ENCODE data around the gene ULK3.
A peak's percentile ranks its signal among the peaks of the same experiment; 100 is the strongest.

ULK3 gene

GRCh38 chr15:74868059-74868458, 25.1 kb upstream of the ULK3 start:
- DNase-seq (ENCODE audit: low read depth): no peak

- DNase-seq (ENCODE audit: low read depth): no peak
These were observed 24.6 kb upstream of the ULK3 start for GRCh38 chr15:74867466-74868038.

- peak; percentile 72 for DNase-seq (ENCODE audit: low read depth)
These were observed 23.1 kb upstream of the ULK3 start for GRCh38 chr15:74866090-74866489.

GRCh38 chr15:74865316-74865715, 22.4 kb upstream of the ULK3 start:
- no peak for DNase-seq (ENCODE audit: low read depth)

GRCh38 chr15:74864296-74864695, 21.3 kb upstream of the ULK3 start:
- DNase-seq (ENCODE audit: low read depth): no peak

GRCh38 chr15:74863239-74864056, 20.5 kb upstream of the ULK3 start:
- peak; percentile 36 for DNase-seq (ENCODE audit: low read depth)

GRCh38 chr15:74858369-74858740, 15.4 kb upstream of the ULK3 start:
- DNase-seq (ENCODE audit: low read depth): no peak

GRCh38 chr15:74857671-74858368, 14.9 kb upstream of the ULK3 start:
- DNase-seq (ENCODE audit: low read depth): no peak

- DNase-seq (ENCODE audit: low read depth): no peak
These were observed 14.2 kb upstream of the ULK3 start for GRCh38 chr15:74857082-74857655.

GRCh38 chr15:74856537-74856936, 13.6 kb upstream of the ULK3 start:
- DNase-seq (ENCODE audit: low read depth): no peak

- DNase-seq (ENCODE audit: low read depth): no peak
These were observed 12.9 kb upstream of the ULK3 start for GRCh38 chr15:74855857-74856256.

GRCh38 chr15:74854453-74855022, 11.6 kb upstream of the ULK3 start:
- DNase-seq (ENCODE audit: low read depth): no peak

- no peak for DNase-seq (ENCODE audit: low read depth)
These were observed 9.0 kb upstream of the ULK3 start for GRCh38 chr15:74851960-74852359.

GRCh38 chr15:74850393-74850792, 7.4 kb upstream of the ULK3 start:
- DNase-seq (ENCODE audit: low read depth): no peak

GRCh38 chr15:74847432-74847831, 4.5 kb upstream of the ULK3 start:
- no peak for DNase-seq (ENCODE audit: low read depth)

GRCh38 chr15:74845581-74845980, 2.6 kb upstream of the ULK3 start:
- no peak for DNase-seq (ENCODE audit: low read depth)

- DNase-seq (ENCODE audit: low read depth): no peak
These were observed 2.2 kb upstream of the ULK3 start for GRCh38 chr15:74845208-74845568.

- no peak for DNase-seq (ENCODE audit: low read depth)
These were observed 1.6 kb upstream of the ULK3 start for GRCh38 chr15:74844319-74845207.

- DNase-seq (ENCODE audit: low read depth): no peak
These were observed 939 bp upstream of the ULK3 start for GRCh38 chr15:74843891-74844299.

- no peak for DNase-seq (ENCODE audit: low read depth)
These were observed 481 bp upstream of the ULK3 start for GRCh38 chr15:74843445-74843828.

- DNase-seq (ENCODE audit: low read depth): no peak
These were observed 1.0 kb downstream of the ULK3 start for GRCh38 chr15:74841891-74842373.
